GM18519 (cell line): Measurements from ENCODE around the gene CORIN.
"Not testable (repeated sequence)": the region's sequence is repeated elsewhere in the genome, so short reads cannot be mapped to it uniquely, and the experiment has no call there.

Experiments
- ATAC-seq: cut with Tn5 transposase; IDR thresholded peaks from one replicate; pipeline ENCODE4 v1.9.1; 2021; ENCODE audit warnings: mild to moderate bottlenecking, moderate library complexity; ENCODE audit not compliant: unreplicated experiment, low FRiP score

The CORIN gene

DNA sequence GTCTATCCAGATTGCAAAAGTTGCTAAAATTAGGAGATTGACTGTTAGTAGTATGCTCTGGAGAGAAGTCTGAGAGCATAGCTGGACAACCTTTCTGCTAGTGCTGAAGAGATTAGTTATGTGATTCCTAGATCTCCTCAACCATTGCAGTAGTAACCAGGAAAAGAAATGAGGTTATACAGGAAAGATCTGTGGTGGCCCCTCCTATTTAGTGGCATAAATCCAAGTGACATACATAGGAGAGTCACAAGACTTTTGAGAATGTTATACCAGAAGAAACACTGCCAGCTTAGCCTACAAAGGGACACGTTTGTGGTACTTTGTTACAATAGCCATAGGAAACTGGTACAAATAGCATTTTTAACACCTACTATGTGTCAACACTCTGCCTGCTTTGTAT is 247.5 kb downstream of the CORIN start:
- ATAC-seq, result no peak

DNA sequence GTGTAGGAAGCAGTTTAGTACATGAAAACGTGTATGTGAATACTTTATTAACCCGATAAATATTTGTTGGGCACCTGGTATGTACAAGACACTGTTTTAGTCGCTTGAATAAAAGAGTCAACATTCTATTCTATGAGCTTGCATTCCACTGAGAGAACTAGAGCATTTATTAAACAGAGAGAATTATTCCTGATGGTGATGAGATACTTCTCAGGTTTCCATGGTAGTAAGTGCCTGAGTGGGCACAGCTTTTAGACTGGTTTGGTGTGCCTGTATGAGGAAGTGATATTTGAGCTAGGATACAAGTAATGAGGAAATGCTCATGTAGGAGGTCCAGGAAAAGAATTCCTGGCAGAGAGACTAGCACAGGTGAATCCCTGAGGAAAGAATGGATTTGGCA is 258.6 kb downstream of the CORIN start:
- no peak for ATAC-seq

DNA sequence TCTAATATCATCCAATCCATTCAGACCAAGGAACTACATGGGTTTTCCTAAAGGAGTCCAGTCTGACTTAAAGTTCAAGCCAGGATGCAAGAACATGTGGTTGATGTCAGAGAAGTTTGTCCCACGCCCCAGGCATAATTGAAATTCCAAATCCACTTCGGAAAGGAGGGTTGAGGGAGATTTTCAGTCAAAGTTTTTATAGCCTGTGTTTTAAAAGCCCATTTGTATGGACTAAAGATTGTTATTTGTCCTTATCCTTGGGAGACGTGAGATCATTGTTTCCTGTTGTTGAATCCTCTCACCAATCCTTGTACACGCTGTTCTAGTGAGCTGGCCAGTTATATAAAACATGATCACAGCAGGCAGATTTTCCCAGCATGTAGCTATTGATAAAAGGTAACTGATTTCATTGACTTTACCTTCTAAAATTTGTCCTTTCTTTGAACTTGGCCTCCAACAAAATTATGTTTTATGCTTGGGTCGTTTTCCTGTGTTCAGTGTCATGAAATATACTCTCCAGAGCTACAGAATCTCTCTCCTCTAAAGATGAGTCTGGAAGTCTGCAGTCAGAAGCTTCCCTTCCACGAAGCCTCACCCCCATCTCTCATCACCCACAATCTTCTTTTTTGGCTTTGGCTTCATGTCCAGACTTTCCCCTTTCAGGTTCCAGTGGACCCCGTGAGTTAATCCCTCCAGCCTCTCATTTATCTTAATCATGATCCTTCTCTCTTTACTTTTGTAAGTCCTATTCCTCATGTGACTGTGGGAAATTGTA is 259.9 kb downstream of the CORIN start:
- no peak for ATAC-seq

DNA sequence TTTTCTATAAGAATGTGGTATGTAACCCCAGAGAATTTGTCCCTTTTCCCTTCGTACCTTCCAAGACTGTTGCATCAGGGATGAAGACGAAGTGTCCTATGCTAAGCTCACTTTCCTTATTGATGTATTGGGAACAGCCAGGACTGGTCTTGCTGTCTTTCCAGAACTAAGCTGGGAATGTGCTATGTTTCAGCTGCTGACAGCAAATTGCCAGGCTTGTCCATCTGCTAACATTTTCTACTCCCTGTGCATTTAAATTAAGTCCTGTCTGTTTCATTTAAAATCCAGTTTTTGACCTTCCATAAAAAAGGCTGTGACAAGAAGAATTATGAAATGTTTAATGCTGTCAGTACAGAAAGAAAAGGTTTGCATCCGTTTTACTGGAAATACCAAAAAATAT is 264.9 kb downstream of the CORIN start:
- no peak for ATAC-seq

DNA sequence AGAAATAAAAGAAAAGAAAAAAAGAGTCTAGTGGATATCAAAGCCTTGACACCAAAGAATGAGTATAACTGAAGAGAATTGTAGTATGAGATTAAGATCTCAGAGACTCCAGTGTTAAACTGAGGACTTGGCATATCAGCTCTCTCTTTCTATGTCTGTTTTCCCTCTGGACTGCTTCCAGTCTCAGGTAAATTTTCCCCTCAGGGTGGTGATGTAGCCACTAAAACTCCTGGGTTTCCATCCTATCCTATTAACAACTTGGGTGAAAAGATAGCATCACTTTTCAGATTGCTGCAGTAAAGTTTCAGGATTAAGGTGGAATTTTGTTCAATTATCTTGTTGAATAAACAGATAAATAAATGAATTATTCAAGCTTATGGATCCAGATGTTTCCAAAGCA is 267.1 kb downstream of the CORIN start:
- no peak for ATAC-seq

DNA sequence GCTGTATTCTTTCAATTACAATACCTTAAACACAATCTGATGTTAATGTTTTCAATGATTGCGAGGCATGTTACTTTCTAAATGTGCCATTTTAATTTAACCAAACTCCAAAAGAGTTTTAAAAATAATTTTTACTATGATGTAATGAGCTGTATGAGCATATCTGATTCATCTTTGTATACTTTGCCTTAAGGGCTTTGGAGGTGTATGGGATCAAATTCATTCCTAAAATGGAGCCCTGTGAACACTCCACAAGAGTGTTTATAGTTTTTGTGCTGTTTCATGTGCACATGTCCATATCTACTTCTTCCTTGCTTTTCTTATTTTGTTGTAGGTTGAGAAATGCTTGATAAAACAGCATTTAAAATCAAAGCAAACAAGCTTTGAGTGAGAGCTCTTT is 270.4 kb downstream of the CORIN start:
- no peak for ATAC-seq

DNA sequence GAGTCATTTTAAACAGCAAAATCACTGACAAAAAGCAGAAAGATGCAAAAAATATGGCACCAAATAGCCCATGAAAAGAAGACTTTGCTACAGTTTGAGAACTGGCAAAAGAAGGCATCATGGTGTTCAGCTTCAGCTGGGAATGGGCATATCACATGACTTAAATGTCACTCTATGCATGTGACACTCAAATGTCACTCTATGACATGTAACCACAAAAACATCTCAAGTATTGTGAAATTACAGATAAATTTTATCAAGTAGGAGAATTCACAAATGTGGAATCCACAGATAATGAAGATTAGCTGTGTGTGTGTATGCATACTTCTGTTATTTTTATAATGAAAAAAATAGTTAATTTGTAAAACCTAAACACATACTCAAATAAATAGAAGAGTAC is 270.9 kb downstream of the CORIN start:
- no peak for ATAC-seq

DNA sequence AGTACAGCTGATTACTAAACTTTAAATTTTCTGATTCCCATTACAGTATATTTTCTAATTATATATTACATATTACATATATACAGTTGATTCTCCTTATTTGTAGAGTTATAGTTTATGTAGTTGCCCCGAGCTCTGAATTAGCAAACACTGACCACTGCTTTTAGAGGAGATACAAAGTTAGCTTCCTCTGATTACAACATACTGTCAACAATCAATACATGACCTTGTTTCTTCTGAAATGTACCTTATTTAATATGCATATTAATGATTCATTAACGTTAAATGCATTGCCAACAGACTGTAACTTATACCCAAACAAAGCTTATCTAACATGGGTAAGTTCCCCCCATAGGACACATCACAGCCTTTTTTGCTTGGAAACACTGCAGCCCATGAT is 271.3 kb downstream of the CORIN start:
- no peak for ATAC-seq

DNA sequence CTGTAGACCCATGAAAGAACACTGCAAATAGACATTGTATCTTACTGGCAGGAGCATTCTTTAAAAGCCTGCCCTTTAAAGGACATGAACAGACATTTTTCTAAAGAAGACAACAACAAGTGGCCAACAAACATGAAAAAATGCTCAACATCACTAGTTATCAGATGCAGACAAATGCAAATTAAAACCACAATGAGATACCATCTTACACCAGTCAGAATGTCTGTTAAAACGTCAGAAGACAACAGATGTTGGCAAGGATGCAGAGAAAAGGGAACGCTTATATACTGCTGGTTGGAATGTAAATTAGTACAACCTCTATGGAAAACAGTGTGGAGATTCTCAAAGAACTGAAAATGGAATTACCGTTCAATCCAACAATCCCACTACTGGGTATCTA is 275.6 kb downstream of the CORIN start:
- no peak for ATAC-seq

DNA sequence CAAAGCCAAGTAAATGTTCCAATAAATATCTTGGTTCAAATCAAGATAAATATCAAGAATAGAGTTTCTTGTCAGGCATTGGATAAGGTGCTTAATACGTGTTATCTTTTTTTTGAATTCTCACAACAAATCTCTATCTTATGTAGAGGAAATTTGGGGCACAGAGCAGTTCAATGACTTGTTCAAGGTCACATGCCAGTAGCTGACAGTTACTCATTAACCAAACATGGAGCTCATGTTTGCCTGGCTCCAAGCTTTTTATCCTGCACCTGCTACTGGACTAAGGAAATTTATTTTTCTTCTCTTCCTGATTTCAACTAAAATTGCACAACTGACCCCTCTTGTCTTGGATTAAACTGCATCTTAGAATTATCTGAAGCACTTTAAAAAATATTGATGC is 276.5 kb downstream of the CORIN start:
- ATAC-seq, result no peak

DNA sequence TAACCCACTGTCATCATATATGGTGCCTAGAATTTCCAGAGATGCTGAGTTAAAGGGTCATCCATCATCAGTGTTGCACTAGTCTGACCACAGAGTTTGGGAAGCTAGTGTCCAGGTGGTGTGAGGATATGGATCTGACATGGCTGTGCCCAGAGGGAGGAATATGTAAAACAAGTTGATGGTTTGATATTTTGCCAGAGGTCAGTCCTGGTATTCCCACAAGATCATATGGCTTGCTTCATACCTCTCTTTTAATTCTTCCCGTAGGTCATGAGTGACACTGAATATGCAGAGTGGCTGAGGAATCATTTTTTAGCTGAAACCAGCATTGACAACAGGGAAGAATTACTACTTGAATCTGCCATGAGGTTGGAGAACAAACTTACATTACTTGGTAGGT is 277.2 kb downstream of the CORIN start:
- no peak for ATAC-seq

DNA sequence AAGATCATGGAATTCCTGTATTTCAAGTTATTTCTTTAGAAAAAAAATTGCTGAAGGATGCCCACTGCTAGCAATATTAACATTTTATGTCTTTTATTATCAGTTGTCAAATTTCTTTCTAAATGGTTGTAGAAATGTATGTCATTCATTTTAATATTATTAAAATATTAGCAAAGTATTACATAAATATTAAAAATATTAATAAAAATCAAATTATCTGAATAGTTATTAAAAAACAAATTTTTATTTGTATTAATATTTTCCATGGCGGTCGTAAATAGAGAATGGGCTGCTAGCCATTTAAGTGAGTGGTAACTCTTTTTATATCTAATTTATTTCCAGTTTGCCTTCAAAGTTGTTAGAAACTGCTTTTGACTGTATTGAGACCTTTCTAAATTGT is 280.6 kb downstream of the CORIN start:
- ATAC-seq, result no peak

DNA sequence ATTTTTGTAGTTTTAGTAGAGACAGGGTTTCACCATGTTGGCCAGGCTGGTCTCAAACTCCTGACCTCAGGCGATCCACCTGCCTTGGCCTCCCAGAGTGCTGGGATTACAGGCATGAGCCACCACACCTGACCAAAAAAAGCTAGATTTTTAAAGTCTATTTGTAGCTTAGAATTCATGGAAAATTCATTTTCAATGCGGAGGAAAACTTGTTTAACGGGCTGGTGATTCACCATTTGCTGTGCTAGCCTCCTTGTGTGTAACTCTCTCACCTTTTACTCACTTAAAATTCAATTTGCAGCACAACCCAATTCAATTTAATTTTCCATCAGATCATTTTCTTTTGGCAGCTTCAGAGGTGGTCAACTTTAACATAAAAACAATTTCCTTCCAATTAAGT is 281.9 kb downstream of the CORIN start:
- ATAC-seq, result not testable (repeated sequence)

DNA sequence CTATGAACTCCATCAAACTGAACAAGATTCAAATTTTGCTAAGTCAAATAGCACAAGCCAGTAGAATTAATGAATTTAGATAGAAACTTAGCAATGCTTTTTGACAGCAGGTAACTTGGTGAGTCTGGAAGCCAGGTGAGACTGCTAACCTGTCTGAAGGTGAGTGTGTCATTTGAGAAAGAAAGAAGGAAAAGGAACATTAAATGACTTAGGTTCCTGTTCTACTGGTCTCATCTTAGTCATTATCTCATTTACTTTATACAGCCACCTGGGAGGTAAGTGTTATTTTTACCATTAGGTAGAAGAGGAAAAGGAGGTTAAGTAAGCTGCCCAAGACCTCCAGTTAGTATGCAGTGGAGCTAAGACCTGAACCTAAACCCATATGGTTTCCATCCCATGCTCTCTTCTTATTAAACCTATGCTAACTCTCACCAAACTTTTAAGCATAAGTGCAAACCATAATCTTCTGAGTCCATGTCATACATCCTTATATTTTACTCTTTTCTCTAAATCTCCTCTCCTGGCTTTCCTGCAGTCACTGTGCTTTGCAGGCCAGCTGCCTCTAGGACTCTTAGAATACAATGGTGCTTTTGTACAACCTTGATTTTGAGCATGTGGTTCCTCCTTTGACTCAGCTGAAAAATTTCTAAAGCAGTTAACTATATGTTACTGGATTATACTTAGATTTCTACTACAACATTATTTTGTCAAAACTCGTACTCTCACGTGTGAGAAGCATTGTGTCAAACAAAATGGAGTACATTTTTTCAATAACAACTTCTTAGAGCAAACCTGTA is 284.3 kb downstream of the CORIN start:
- ATAC-seq, result no peak

DNA sequence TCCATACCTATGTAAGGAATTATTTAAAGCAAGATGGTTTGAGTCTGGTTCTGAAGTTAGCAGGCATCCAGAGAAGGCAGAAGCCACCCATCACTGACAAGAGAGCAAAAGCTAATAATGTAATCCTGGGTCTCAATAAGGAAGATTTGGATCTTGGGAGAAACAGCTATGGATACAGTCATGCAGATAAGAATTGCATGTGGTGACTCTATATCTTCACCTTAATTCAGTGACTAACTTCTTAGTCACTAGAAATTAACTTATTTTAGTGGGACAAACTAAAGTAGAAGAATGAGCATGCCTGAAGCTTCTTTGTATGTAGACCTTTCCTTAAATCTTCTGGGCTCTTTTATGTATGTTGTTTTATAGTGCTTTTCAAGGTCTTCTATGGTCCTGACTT is 286.2 kb downstream of the CORIN start:
- ATAC-seq, result no peak

DNA sequence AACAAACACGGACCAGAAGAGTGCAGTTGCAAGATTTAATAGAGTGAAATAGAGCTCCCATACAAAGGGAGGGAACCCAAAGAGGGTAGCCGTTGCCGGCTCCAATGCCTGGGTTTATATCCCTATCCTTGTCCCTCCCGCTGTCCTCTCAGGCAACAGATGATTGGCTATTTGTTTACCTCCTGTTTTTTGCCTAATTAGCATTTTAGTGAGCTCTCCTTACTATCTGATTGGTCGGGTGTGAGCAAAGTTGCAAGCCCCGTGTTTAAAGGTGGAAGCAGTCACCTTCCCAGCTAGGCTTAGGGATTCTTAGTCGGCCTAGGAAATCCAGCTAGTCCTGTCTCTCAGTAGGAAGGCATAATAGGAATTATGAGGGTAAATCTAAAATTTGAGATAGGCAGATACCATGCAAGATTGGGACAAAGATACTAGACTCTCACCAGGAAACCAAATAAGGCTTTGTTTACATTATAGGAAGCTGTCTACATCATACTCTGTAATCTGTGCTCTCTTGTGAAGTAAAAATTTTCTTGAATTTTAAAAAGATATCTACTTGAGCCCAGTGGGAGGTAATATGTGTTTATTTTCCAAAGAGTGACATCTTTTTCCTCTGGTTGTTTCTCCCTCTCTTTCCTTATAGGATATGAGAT is 286.8 kb downstream of the CORIN start:
- no peak for ATAC-seq

DNA sequence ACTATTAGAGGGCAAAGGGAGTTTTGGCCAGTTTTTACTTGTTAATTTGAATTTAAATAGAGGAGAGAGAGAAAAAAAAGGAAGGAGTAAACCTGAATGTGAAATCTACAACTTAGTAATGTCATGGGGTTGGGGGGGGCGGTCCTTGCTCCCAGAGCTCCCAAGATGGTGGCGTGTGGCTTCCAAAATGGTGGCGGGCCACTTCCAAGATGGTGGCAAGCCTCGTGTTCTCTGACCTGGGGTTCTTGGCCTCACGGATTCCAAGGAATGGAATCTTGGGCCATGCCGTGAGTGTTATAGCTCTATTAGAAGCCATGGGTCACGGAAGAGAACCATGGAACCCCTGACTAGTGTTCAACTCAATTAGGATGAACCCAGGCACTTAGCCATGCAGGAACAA is 287.5 kb downstream of the CORIN start:
- not testable (repeated sequence) for ATAC-seq
